HG03354 (cell line): ENCODE results near the gene RILP.

ENCODE experiments used
- ATAC-seq: cut with Tn5 transposase; IDR thresholded peaks from one replicate; pipeline ENCODE4 v1.9.1; 2021; ENCODE audit warnings: mild to moderate bottlenecking; ENCODE audit not compliant: unreplicated experiment, poor library complexity, severe bottlenecking

RILP gene

GRCh38 chr17:1634841-1635650 lies 14.6 kb downstream of the RILP start:
- ATAC-seq = no peak

- no peak for ATAC-seq
Measured at GRCh38 chr17:1630662-1631061, 19.0 kb downstream of the RILP start.

- no peak for ATAC-seq
Measured at GRCh38 chr17:1629504-1630310, 20.0 kb downstream of the RILP start.

- peak; percentile 65 for ATAC-seq
Measured at GRCh38 chr17:1628856-1629503, 20.7 kb downstream of the RILP start.

- ATAC-seq = peak; percentile 69
Measured at GRCh38 chr17:1627982-1628855, 21.4 kb downstream of the RILP start, which contains the start of gene SLC43A2. Gene SLC43A2 (minus strand): TSS chr17:1628834. CDS start chr17:1627874, 960 bp downstream.

- no peak for ATAC-seq
Measured at GRCh38 chr17:1627182-1627981, 22.3 kb downstream of the RILP start.

- no peak for ATAC-seq
Measured at GRCh38 chr17:1626333-1626732, 23.3 kb downstream of the RILP start.

GRCh38 chr17:1625581-1625980 lies 24.1 kb downstream of the RILP start:
- ATAC-seq = no peak

GRCh38 chr17:1625053-1625452 lies 24.6 kb downstream of the RILP start:
- no peak for ATAC-seq

- no peak for ATAC-seq
Measured at GRCh38 chr17:1624650-1625049, 25.0 kb downstream of the RILP start.

- no peak for ATAC-seq
Measured at GRCh38 chr17:1623057-1623630, 26.5 kb downstream of the RILP start.

- ATAC-seq = no peak
Measured at GRCh38 chr17:1621273-1621954, 28.3 kb downstream of the RILP start.

GRCh38 chr17:1620486-1620885 lies 29.2 kb downstream of the RILP start:
- no peak for ATAC-seq

GRCh38 chr17:1617620-1618174 lies 32.0 kb downstream of the RILP start:
- ATAC-seq = no peak

- ATAC-seq = no peak
Measured at GRCh38 chr17:1616101-1616500, 33.6 kb downstream of the RILP start.

- no peak for ATAC-seq
Measured at GRCh38 chr17:1612400-1612799, 37.3 kb downstream of the RILP start.

- ATAC-seq = no peak
Measured at GRCh38 chr17:1611715-1612114, 38.0 kb downstream of the RILP start.

- no peak for ATAC-seq
Measured at GRCh38 chr17:1608676-1609075, 41.0 kb downstream of the RILP start.
